HepG2 (cell line): ENCODE results near the gene RHOD. TPM values are rescaled to one million over a fixed set of nuclear protein-coding genes. Genes with fewer than 3 reads are reported as not detected.

ENCODE experiments used
- ATAC-seq: fragments of 200-7000 bp; cut with Tn5 transposase; 3 replicates; pipeline ENCODE4 v1.9.1; 2020; ENCODE audit warnings: mild to moderate bottlenecking, moderate library complexity
- BruUV-seq: library from RNA; stranded (reverse); fragments of 400-500 nt; replicated peaks from 2 replicates; lab custom pipeline; 2021; lab: Mats Ljungman, UMichigan
- CTCF ChIA-PET: fragments of 300-600 bp; formaldehyde crosslinking; extraction: SDS; loops from one replicate; lab custom pipeline; 2021; ENCODE audit warnings: low total read pairs, inconsistent platforms, low intra/inter-chr PET ratio; lab: Yijun Ruan, JAX
- POLR2A ChIA-PET: fragments of 350-600 bp; sonication (Branson Sonifier 250); formaldehyde crosslinking; loops from one replicate; lab custom pipeline; 2020; ENCODE audit warnings: antibody characterized with exemption, inconsistent platforms; lab: Yijun Ruan, JAX
- DNase-seq: peaks from one replicate; pipeline ENCODE4 v3.0.0-alpha.2; 2015; ENCODE audit warnings: low spot score
- FAIRE-seq: peaks from 3 replicates; lab custom pipeline; 2011; peaks lifted over from hg19 to GRCh38; lab: Jason Lieb, UNC
- H2AFZ ChIP-seq: one replicate; pipeline ENCODE4 v1.6.1; 2011; ENCODE audit warnings: low read length, inconsistent platforms
- H3K27ac ChIP-seq: fragments of 300-600 bp; 3 replicates; pipeline ENCODE4 v1.8.0; 2011; ENCODE audit warnings: mixed run types, mild to moderate bottlenecking, mixed read lengths, low read length, inconsistent platforms; ENCODE audit not compliant: insufficient read depth; ENCODE audit errors: extremely low read length
- H3K27me3 ChIP-seq, 2 experiments: fragments of 200-600 bp in 1 of 2; 2 replicates in 1 of 2; 3 replicates in 1 of 2; pipeline versions ENCODE4 v1.6.0 to v1.8.0; 2011; ENCODE audit warnings: low read length in 2 of 2, mild to moderate bottlenecking in 2 of 2, moderate library complexity in 2 of 2, inconsistent platforms in 1 of 2; ENCODE audit not compliant: insufficient read depth in 2 of 2, control insufficient read depth in 1 of 2
- H3K36me3 ChIP-seq, 2 experiments: fragments of 200-600 bp in 1 of 2; replicated peaks in 1 of 2; 2 replicates in 1 of 2; 3 replicates in 1 of 2; pipeline versions ENCODE4 v1.5.1 to v1.8.0; 2011; ENCODE audit warnings: low read length in 2 of 2, inconsistent platforms in 1 of 2; ENCODE audit not compliant: insufficient read depth in 2 of 2, control insufficient read depth in 1 of 2
- H3K4me1 ChIP-seq: 2 replicates; pipeline ENCODE4 v1.5.1; 2012; ENCODE audit warnings: low read length, inconsistent platforms; ENCODE audit not compliant: insufficient read depth
- H3K4me2 ChIP-seq: 2 replicates; pipeline ENCODE4 v1.6.0; 2011; ENCODE audit warnings: low read depth, low read length, inconsistent platforms
- H3K4me3 ChIP-seq, 3 experiments: fragments of 200-600 bp in 1 of 3; sonication (generic), shearing (Covaris generic) in 1 of 3; replicated peaks in 1 of 3; 2 replicates each; pipeline ENCODE4 v1.5.1; 2011 to 2016; ENCODE audit warnings: low read length in 3 of 3, inconsistent platforms in 2 of 3, low read depth in 2 of 3, mild to moderate bottlenecking in 2 of 3, control low read depth in 1 of 3, mixed read lengths in 1 of 3; ENCODE audit not compliant: insufficient read depth in 1 of 3
- H3K79me2 ChIP-seq: one replicate; pipeline ENCODE4 v1.6.1; 2011; ENCODE audit warnings: low read length, inconsistent platforms; ENCODE audit not compliant: insufficient read depth
- H3K9ac ChIP-seq: 2 replicates; pipeline ENCODE4 v1.6.0; 2011; ENCODE audit warnings: mild to moderate bottlenecking, low read depth, low read length, inconsistent platforms; ENCODE audit not compliant: insufficient read depth
- H3K9me3 ChIP-seq: 2 replicates; pipeline ENCODE4 v1.5.1; 2012; ENCODE audit warnings: mild to moderate bottlenecking, low read length
- H4K20me1 ChIP-seq: 2 replicates; pipeline ENCODE4 v1.6.0; 2011; ENCODE audit warnings: inconsistent platforms, mild to moderate bottlenecking, low read length, moderate library complexity; ENCODE audit not compliant: insufficient read depth
- ADNP ChIP-seq: sonication (generic); formaldehyde crosslinking; IDR thresholded peaks from 2 replicates; pipeline ENCODE4 v1.4.0; 2020; ENCODE audit warnings: missing genetic modification reagents
- DNMT1 ChIP-seq: sonication (generic); formaldehyde crosslinking; IDR thresholded peaks from 2 replicates; pipeline ENCODE4 v1.5.1; 2020; ENCODE audit warnings: mild to moderate bottlenecking, missing genetic modification reagents
- GABPA ChIP-seq, 2 experiments: IDR thresholded peaks; 2 replicates each; pipeline ENCODE4 v1.6.1; 2011 to 2016; ENCODE audit warnings: low read depth in 2 of 2, low read length in 1 of 2, missing biosample characterization in 1 of 2, missing genetic modification characterization in 1 of 2
- JUNB ChIP-seq: sonication (generic); formaldehyde crosslinking; IDR thresholded peaks from 2 replicates; pipeline ENCODE4 v1.8.0; 2022; ENCODE audit warnings: missing genetic modification reagents, mild to moderate bottlenecking, borderline replicate concordance
- RBM22 ChIP-seq: fragments of 200-400 bp; formaldehyde crosslinking; optimal IDR thresholded peaks from 2 replicates; pipeline ENCODE3; 2017; ENCODE audit warnings: mild to moderate bottlenecking, low read length, moderate library complexity
- SCMH1 ChIP-seq: sonication (generic); formaldehyde crosslinking; IDR thresholded peaks from 2 replicates; pipeline ENCODE4 v1.9.0; 2021; ENCODE audit warnings: missing genetic modification reagents, mild to moderate bottlenecking, borderline replicate concordance
- SMC3 ChIP-seq: IDR thresholded peaks from 2 replicates; pipeline ENCODE4 v1.6.1; 2011; ENCODE audit warnings: low read length, improper control_type of control experiment
- SP4 ChIP-seq: sonication (generic); formaldehyde crosslinking; IDR thresholded peaks from 2 replicates; pipeline ENCODE4 v1.8.1; 2023; ENCODE audit warnings: mild to moderate bottlenecking, missing genetic modification reagents
- SYNCRIP ChIP-seq: fragments of 200-400 bp; formaldehyde crosslinking; IDR thresholded peaks from 2 replicates; pipeline ENCODE4 v1.6.1; 2018; ENCODE audit warnings: mild to moderate bottlenecking, low read depth, low read length; ENCODE audit not compliant: insufficient read depth
- ZFP41 ChIP-seq: sonication (generic); formaldehyde crosslinking; IDR thresholded peaks from 2 replicates; pipeline ENCODE4 v1.4.0; 2020; ENCODE audit warnings: mild to moderate bottlenecking, missing genetic modification reagents, borderline replicate concordance
- ZMYM3 ChIP-seq: sonication (generic); formaldehyde crosslinking; IDR thresholded peaks from 2 replicates; pipeline ENCODE4 v1.5.1; 2020; ENCODE audit warnings: mild to moderate bottlenecking, missing genetic modification reagents
- ZNF546 ChIP-seq: sonication (generic); formaldehyde crosslinking; conservative IDR thresholded peaks from 2 replicates; pipeline ENCODE4 v1.8.1; 2023; ENCODE audit warnings: mild to moderate bottlenecking, missing genetic modification reagents
- ZNF629 ChIP-seq: sonication (generic); formaldehyde crosslinking; conservative IDR thresholded peaks from 2 replicates; pipeline ENCODE4 v1.5.0; 2020; ENCODE audit warnings: missing genetic modification reagents
- ZNF713 ChIP-seq: sonication (generic); formaldehyde crosslinking; IDR thresholded peaks from 2 replicates; pipeline ENCODE4 v1.4.0; 2020; ENCODE audit warnings: mild to moderate bottlenecking, missing genetic modification reagents
- ZSCAN25 ChIP-seq: sonication (generic); formaldehyde crosslinking; IDR thresholded peaks from 2 replicates; pipeline ENCODE4 v1.8.0; 2022; ENCODE audit warnings: mild to moderate bottlenecking, missing genetic modification reagents
- WGBS: methylation state at CpG from one replicate; pipeline ENCODE4 v1.1.6; 2017; ENCODE audit warnings: low lambda C conversion rate; 5-methylcytosine and 5-hydroxymethylcytosine counted together
- in situ Hi-C: cut with HindIII; loops from 2 replicates; pipeline ENCODE4 v1.10.0; 2017; ENCODE audit warnings: low pct_unique_long_range_greater_than_20kb; ENCODE audit not compliant: extremely low pct_ligation_motif_present
- intact Hi-C: fragments of 100-400 bp; cut with micrococcal nuclease; formaldehyde crosslinking; loops from one replicate; pipeline ENCODE4 v1.10.0; 2022; ENCODE audit not compliant: unreplicated experiment
- polyA plus RNA-seq, 8 experiments: library from polyadenylated mRNA; depleted of rRNA in 3 of 8; stranded (reverse) in 7 of 8; unstranded in 1 of 8; fragments of >200 nt; fragmentation: Illumina TruSeq in 4 of 8; extraction: Trizol in 4 of 8; gene quantifications; 2 replicates each; pipeline versions ENCODE4 v1.2.1 to v1.2.3, GENCODE V29; 2011 to 2016; ENCODE audit warnings: low read depth in 4 of 8, missing spikeins in 1 of 8, mixed read lengths in 1 of 8; ENCODE audit not compliant: insufficient read depth in 1 of 8
- total RNA-seq, 5 experiments: library from RNA; depleted of rRNA; stranded (reverse); fragments of >200 nt; fragmentation: Illumina TruSeq; extraction: Trizol; gene quantifications; 2 replicates each; pipeline ENCODE4 v1.2.3, GENCODE V29; 2016; ENCODE audit warnings: low read depth in 1 of 5
- TF ChIP-seq, protein P1 (sequence below): sonication (generic); formaldehyde crosslinking; conservative IDR thresholded peaks from 2 replicates; pipeline ENCODE4 v1.8.0; 2022; ENCODE audit warnings: missing genetic modification reagents

RHOD gene
- total and polyA plus RNA-seq, 2 of the 13 experiments (the other 11 are each of a cell fraction or from before 2014, with no cell fraction given) = 0.27 to 0.98 TPM

DNA sequence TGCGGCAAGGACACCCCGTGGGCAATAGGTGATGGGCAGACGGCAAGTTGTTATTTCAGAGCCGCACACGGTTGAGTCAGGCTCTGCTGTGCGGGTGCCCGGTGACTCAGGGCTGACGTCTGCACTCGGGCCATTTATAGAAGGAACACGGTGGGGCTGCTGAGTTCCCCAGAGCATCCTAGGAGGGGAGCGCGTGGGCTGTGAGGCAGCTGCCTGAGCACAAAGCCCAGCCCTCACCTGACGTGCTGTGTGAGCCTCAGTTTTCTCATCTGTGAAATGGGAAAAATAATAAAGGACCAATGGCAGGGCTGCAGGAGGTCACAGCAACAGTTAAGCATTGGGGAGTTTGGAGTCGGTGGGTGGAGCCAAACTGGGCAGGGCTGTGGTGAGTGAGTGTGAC, 11.3 kb upstream of the RHOD start:
- peaks cover 4 to 46% of the 10 kb centered on the region in 2 experiments; a peak in 4 of 5 replicates for H3K27me3 ChIP-seq
- CTCF ChIA-PET = no interaction called here
- no peak overlapping the region for H2AFZ ChIP-seq
- ATAC-seq = no peak
- BruUV-seq = no TSS peak
- no peaks in the 10 kb centered on the region for H4K20me1 ChIP-seq
- TF ChIP-seq ZNF629 (CRISPR knock-in tag) = peak; percentile 90
- no peak for TF ChIP-seq DNMT1 (CRISPR knock-in tag)
- 0 out of 2 replicates have a peak, but pooled peaks have one; percentile 55 for TF ChIP-seq ZMYM3
- 0 out of 2 replicates have a peak, but pooled peaks have one; percentile 30 for TF ChIP-seq ADNP (CRISPR knock-in tag)
- TF ChIP-seq, all 625 proteins: peak for 3
- Histone ChIP-seq H3K9ac (no peak overlapping the region), H3K9me3 (no peaks in the 10 kb centered on the region), H3K36me3 (no peaks in the 10 kb centered on the region), H3K79me2 (no peaks in the 10 kb centered on the region), H3K4me3 (no peak overlapping the region), H3K4me1 (peaks cover 39% of the 10 kb centered on the region), H3K27ac (no peak overlapping the region), H3K4me2 (no peak overlapping the region)
- DNase-seq (no peak), FAIRE-seq (no peak)
- POLR2A ChIA-PET = no interaction called here
- in situ Hi-C loops = no loop called here
- intact Hi-C loops = no loop called here
- 53% methylated on average over 7 of the region's 14 CpGs for WGBS

DNA sequence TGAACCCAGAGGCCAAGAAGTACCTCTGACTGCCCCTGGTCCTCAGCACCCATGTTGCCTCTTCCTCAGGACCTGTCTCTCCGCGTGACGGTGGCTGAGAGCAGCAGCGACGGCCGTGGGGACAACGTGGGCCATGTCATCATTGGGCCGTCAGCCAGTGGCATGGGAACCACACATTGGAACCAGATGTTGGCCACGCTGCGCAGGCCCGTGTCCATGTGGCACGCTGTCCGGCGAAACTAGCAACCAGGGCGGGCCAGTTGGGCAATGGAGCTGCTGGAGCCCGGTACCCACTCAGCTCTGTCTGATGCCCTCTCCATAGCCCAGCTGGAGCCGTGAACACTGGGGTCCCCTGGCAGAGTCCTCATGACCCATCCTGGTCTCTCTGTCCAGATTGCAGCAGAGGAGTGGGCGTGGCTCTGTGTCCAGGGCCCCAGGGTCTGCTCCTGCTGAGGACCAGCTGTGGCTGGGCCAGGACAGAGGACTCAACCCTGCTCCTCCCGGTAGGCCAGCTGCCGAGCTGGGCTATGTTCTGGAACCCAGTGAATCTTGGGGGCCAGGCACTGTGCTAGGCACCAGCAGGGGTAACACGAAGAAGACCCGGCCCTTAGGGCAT, 8.0 kb upstream of the RHOD start:
- Histone ChIP-seq H3K27ac (no peak overlapping the region), H3K27me3 (peaks cover 3 to 41% of the 10 kb centered on the region in 2 experiments; a peak in 3 of 5 replicates), H3K9me3 (no peaks in the 10 kb centered on the region), H4K20me1 (no peaks in the 10 kb centered on the region), H3K4me3 (no peak overlapping the region), H3K4me1 (peaks cover 24% of the 10 kb centered on the region), H3K79me2 (no peaks in the 10 kb centered on the region), H3K4me2 (no peak overlapping the region), H3K9ac (no peak overlapping the region), H2AFZ (no peak overlapping the region), H3K36me3 (no peaks in the 10 kb centered on the region)
- FAIRE-seq (no peak), ATAC-seq (no peak), DNase-seq (no peak)
- intact Hi-C loops (no loop called here), in situ Hi-C loops (no loop called here)
- ChIA-PET CTCF (no interaction called here), POLR2A (no interaction called here)
- 50% methylated on average over 4 of the region's 22 CpGs for WGBS
- BruUV-seq = no TSS peak
- TF ChIP-seq ZNF713 (CRISPR knock-in tag) = no peak
- no peak for TF ChIP-seq GABPA (IDR thresholded peaks at IDR 0.05; ENCODE audit: low read depth, low read length)
- no peak for TF ChIP-seq GABPA (CRISPR knock-in tag; IDR thresholded peaks at IDR 0.05; ENCODE audit: low read depth)
- no peak for TF ChIP-seq SCMH1 (CRISPR knock-in tag)
- TF ChIP-seq ZFP41 (CRISPR knock-in tag) = no peak
- no peak for TF ChIP-seq JUNB
- TF ChIP-seq SP4 (CRISPR knock-in tag) = no peak
- TF ChIP-seq RBM22 = no peak
- no peak for TF ChIP-seq ZSCAN25 (CRISPR knock-in tag)
- no peak for TF ChIP-seq SMC3
- TF ChIP-seq, protein P1, sequence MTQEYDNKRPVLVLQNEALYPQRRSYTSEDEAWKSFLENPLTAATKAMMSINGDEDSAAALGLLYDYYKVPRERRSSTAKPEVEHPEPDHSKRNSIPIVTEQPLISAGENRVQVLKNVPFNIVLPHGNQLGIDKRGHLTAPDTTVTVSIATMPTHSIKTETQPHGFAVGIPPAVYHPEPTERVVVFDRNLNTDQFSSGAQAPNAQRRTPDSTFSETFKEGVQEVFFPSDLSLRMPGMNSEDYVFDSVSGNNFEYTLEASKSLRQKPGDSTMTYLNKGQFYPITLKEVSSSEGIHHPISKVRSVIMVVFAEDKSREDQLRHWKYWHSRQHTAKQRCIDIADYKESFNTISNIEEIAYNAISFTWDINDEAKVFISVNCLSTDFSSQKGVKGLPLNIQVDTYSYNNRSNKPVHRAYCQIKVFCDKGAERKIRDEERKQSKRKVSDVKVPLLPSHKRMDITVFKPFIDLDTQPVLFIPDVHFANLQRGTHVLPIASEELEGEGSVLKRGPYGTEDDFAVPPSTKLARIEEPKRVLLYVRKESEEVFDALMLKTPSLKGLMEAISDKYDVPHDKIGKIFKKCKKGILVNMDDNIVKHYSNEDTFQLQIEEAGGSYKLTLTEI (CRISPR knock-in tag) = no peak
- TF ChIP-seq SYNCRIP = no peak
- no peak for TF ChIP-seq ZNF546 (CRISPR knock-in tag)
